Neural crest cell (in vitro differentiated cells): ENCODE data around the gene FILIP1. TPM values are rescaled to one million over a fixed set of nuclear protein-coding genes. Genes with fewer than 3 reads are reported as not detected.

ENCODE experiments used
- DNase-seq: peaks from one replicate; pipeline ENCODE4 v3.0.0; 2021; ENCODE audit warnings: low read depth, mixed read lengths, low spot score
- H3K27ac Mint-ChIP-seq: one replicate; pipeline ENCODE4 v1.8.0; 2021; ENCODE audit warnings: mild to moderate bottlenecking, mixed read lengths; ENCODE audit not compliant: unreplicated experiment
- H3K27me3 Mint-ChIP-seq: 2 replicates; pipeline ENCODE4 v1.8.0; 2021; ENCODE audit warnings: low read depth, mild to moderate bottlenecking, mixed read lengths
- H3K36me3 Mint-ChIP-seq: 2 replicates; pipeline ENCODE4 v1.8.0; 2021; ENCODE audit warnings: low read depth, mild to moderate bottlenecking, mixed read lengths
- H3K4me1 Mint-ChIP-seq: 2 replicates; pipeline ENCODE4 v1.8.0; 2021; ENCODE audit warnings: mixed read lengths
- H3K4me3 Mint-ChIP-seq: one replicate; pipeline ENCODE4 v1.8.0; 2021; ENCODE audit warnings: mild to moderate bottlenecking, mixed read lengths
- H3K9me3 Mint-ChIP-seq: 2 replicates; pipeline ENCODE4 v1.8.0; 2021; ENCODE audit warnings: mixed read lengths
- total RNA-seq: library from RNA; stranded (reverse); gene quantifications from 2 replicates; pipeline ENCODE4 v1.2.1, GENCODE V29; 2021
- TF ChIP-seq, protein P1 (sequence below): fragments of 200-600 bp; sonication (generic); conservative IDR thresholded peaks from 2 replicates; pipeline ENCODE4 v1.5.0; 2021; ENCODE audit warnings: antibody characterized with exemption, mild to moderate bottlenecking

Gene FILIP1
- total RNA-seq, 1 donor from 2014 or later, result 0.79 TPM

DNA sequence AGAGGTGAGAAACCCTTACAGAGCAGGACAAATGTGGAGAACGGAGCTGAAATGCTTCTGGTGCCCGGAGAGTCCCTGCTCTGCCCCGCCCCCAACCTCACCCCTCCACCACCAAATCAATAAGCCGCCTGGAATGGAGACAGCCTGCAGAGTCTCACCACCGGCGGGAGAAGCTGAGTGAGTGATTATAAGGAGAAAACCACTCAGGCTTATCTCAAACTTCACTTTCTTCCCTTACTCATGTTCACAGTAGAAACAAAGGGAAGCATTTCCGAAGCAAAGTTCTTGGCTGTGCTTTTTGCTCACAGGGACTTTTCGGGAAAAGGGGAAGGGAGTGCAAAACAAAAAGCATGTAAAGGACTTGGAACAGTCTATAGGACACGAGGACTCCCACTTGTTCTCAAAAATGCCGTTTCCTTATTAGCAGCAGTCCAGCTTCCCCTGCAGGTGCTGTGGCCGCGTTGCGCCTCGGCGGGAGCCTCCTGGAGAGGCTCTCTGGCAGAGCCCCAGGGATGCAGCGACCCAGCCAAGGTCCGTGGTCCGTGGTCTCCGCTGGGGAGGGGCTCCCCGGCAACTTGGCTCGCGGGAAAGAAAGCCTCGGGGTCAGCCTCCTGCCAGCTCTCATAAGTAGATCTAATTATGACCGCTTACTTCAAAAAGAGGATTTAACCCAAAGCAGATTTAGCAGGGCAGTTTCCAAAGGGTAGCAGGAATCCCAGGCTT, 144.2 kb downstream of the FILIP1 start:
- Mint-ChIP-seq H3K4me3 (peak overlapping the region; percentile 86), H3K9me3 (no peaks in the 10 kb centered on the region), H3K27ac (peak overlapping the region; percentile 67), H3K27me3 (peaks cover 6% of the 10 kb centered on the region), H3K36me3 (no peaks in the 10 kb centered on the region), H3K4me1 (peaks cover 14% of the 10 kb centered on the region)
- TF ChIP-seq, protein P1, sequence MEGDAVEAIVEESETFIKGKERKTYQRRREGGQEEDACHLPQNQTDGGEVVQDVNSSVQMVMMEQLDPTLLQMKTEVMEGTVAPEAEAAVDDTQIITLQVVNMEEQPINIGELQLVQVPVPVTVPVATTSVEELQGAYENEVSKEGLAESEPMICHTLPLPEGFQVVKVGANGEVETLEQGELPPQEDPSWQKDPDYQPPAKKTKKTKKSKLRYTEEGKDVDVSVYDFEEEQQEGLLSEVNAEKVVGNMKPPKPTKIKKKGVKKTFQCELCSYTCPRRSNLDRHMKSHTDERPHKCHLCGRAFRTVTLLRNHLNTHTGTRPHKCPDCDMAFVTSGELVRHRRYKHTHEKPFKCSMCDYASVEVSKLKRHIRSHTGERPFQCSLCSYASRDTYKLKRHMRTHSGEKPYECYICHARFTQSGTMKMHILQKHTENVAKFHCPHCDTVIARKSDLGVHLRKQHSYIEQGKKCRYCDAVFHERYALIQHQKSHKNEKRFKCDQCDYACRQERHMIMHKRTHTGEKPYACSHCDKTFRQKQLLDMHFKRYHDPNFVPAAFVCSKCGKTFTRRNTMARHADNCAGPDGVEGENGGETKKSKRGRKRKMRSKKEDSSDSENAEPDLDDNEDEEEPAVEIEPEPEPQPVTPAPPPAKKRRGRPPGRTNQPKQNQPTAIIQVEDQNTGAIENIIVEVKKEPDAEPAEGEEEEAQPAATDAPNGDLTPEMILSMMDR, result peak; percentile 45
- DNase-seq, result peak; percentile 40

DNA sequence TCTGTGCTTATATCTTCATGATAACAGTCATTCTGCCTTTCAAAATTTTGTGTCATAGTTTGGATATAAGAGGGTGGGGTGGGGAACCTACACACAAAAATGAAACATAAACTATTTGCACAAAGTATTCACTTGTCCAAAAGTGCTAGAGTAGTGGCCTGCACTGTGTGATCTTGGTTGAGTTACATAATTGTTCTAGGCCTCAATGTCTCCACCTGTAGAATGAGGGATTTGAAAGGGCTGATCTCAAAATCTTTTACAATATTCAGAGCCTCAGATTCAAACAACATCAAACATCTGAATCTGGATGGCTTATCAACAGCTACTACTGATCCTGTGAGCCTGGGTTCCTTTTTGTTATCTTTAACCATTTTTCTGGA, 144.7 kb downstream of the FILIP1 start:
- TF ChIP-seq, protein P1, result no peak
- no peak for DNase-seq
- peak overlapping the region; percentile 86 for H3K4me3 Mint-ChIP-seq
- peak overlapping the region; percentile 67 for H3K27ac Mint-ChIP-seq
- peaks cover 14% of the 10 kb centered on the region for H3K4me1 Mint-ChIP-seq
- peaks cover 6% of the 10 kb centered on the region for H3K27me3 Mint-ChIP-seq
- no peaks in the 10 kb centered on the region for H3K9me3 Mint-ChIP-seq
- H3K36me3 Mint-ChIP-seq, result no peaks in the 10 kb centered on the region

GRCh38 chr6:75347898-75348610, 145.5 kb downstream of the FILIP1 start:
- Mint-ChIP-seq H3K27ac (no peak overlapping the region), H3K27me3 (peaks cover 6% of the 10 kb centered on the region), H3K9me3 (no peaks in the 10 kb centered on the region), H3K36me3 (no peaks in the 10 kb centered on the region), H3K4me3 (no peak overlapping the region), H3K4me1 (peaks cover 14% of the 10 kb centered on the region)
- TF ChIP-seq, protein P1, result no peak
- no peak for DNase-seq

GRCh38 chr6:75345413-75345812, 148.2 kb downstream of the FILIP1 start:
- TF ChIP-seq, protein P1, result no peak
- H3K4me1 Mint-ChIP-seq, result peaks cover 14% of the 10 kb centered on the region
- no peaks in the 10 kb centered on the region for H3K9me3 Mint-ChIP-seq
- H3K36me3 Mint-ChIP-seq, result no peaks in the 10 kb centered on the region
- DNase-seq, result no peak
- H3K27me3 Mint-ChIP-seq, result peaks cover 6% of the 10 kb centered on the region
- no peak overlapping the region for H3K27ac Mint-ChIP-seq
- no peak overlapping the region for H3K4me3 Mint-ChIP-seq

DNA sequence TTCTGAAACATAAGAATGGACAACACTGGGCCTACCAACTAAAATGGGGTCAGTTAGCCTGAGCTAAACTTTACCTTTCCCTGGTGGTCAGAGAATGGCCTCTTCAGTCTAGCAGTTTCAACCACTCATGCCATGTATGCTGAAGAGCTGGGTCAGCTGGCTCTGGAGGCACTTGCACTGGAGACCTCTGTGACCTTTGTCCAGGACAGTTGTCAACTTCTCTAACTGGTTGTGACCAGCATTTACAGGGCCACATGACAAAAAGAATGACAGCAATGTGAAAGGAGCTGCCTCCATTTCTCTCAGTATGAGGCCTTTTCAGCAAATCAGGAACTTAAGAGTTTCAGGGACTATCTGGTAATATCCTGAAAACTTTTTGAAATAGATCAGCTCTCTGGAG, 149.1 kb downstream of the FILIP1 start:
- TF ChIP-seq, protein P1, result no peak
- Mint-ChIP-seq H3K36me3 (no peaks in the 10 kb centered on the region), H3K9me3 (no peaks in the 10 kb centered on the region), H3K4me1 (peaks cover 9% of the 10 kb centered on the region), H3K27ac (no peak overlapping the region), H3K4me3 (no peak overlapping the region), H3K27me3 (peaks cover 3% of the 10 kb centered on the region)
- no peak for DNase-seq
